Tongue (tissue), 2 donors: Measurements from ENCODE around the gene ACRBP. TPM values are rescaled to one million over a fixed set of nuclear protein-coding genes. Genes with fewer than 3 reads are reported as not detected.
"Not testable (repeated sequence)": the region's sequence is repeated elsewhere in the genome, so short reads cannot be mapped to it uniquely, and the experiment has no call there.

ENCODE experiments used
- DNase-seq: peaks from one replicate; pipeline ENCODE4 v3.0.0-alpha.2; 2015
- total RNA-seq: library from RNA; depleted of rRNA; stranded (reverse); fragments of >200 nt; gene quantifications from one replicate; pipeline ENCODE4 v1.2.3, GENCODE V29; 2014

Gene ACRBP
- total RNA-seq, 1 donor from 2014 or later, result 1.5 TPM

GRCh38 chr12:6614513-6615172 is 32.6 kb downstream of the ACRBP start:
- DNase-seq, result no peak

- peak; percentile 98 for DNase-seq
These were observed 33.3 kb downstream of the ACRBP start for GRCh38 chr12:6613776-6614512.

- peak; percentile 93 for DNase-seq
These were observed 34.0 kb downstream of the ACRBP start for GRCh38 chr12:6613015-6613775.

- DNase-seq, result no peak
These were observed 34.6 kb downstream of the ACRBP start for GRCh38 chr12:6612652-6613014.

- no peak for DNase-seq
These were observed 35.0 kb downstream of the ACRBP start for GRCh38 chr12:6612247-6612646.

GRCh38 chr12:6608592-6609281 is 38.5 kb downstream of the ACRBP start:
- no peak for DNase-seq

GRCh38 chr12:6607751-6608591 is 39.3 kb downstream of the ACRBP start:
- peak; percentile 88 for DNase-seq

- peak; percentile 66 for DNase-seq
These were observed 40.7 kb downstream of the ACRBP start for GRCh38 chr12:6606331-6607131.

- peak; percentile 42 for DNase-seq
These were observed 41.6 kb downstream of the ACRBP start for GRCh38 chr12:6605421-6606330.

- no peak for DNase-seq
These were observed 42.8 kb downstream of the ACRBP start for GRCh38 chr12:6604259-6605029.

GRCh38 chr12:6603095-6603567 is 44.1 kb downstream of the ACRBP start:
- DNase-seq, result peak; percentile 81

- DNase-seq, result peak; percentile 41
These were observed 44.7 kb downstream of the ACRBP start for GRCh38 chr12:6602526-6602925.

- not testable (repeated sequence) for DNase-seq
These were observed 51.6 kb downstream of the ACRBP start for GRCh38 chr12:6595673-6596072.

- no peak for DNase-seq
These were observed 55.1 kb downstream of the ACRBP start for GRCh38 chr12:6592087-6592486.
